Fibroblast of skin of abdomen (primary cell): Measurements from ENCODE around the gene FOXP3.

Experiments used
- DNase-seq: peaks from one replicate; pipeline ENCODE4 v3.0.0-alpha.2; 2013

Gene FOXP3

DNA sequence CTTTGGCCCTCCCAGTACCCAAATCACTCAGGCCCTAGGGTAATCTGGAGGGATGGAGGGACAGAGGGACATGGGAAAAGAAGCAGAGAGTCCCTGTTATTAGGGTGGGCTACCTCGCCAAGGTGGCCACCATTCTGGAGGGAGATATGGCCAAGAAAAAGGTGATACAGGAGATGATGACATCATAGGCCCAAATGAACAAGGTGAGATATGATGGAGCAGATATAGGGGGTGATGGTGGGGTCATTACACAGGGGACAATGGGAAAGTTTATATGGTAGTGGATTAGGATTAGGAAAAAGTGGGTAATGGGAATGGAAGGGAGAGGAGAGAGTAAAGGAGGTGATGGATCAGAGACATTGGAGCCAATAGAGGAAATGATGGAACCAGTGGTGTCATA, 51.6 kb downstream of the FOXP3 start:
- no peak for DNase-seq

DNA sequence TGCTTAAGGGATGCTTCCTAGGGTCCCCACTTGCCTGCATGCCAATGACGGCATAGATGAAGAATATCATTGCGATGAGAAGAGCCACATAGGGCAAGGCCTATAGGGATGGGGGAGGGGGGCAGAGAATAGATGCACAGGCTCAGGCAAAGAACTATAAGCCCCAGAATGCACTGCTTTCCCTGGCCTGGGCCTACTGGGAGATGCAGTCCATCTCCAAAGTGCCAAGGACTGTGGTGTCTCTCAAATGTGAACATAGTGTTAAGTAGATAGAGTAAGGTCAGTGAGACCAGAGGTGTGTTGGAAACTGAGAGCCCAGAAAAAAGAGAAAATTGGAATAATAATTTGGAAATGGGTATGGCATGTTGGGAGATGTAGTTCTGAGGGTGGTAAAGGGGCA, 52.3 kb downstream of the FOXP3 start:
- no peak for DNase-seq

DNA sequence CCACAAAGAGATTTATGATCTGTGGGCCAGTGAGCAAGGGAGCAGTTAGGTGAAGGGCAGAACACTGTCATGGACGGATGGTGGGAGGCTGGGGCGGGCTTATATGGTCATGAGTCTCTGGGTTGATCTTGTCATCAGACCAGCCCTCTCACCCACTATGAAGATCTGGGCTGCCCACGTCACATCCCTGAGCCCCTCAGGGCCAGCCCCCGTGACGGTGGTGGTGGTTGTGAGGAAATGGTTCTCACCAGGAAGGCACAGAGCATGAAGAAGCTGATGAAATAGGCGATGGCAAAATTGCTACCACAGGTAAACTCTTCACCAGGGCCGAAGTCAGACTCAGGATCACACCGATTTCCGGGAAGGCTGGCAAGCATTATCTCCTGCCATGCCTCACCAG, 53.4 kb downstream of the FOXP3 start:
- no peak for DNase-seq

DNA sequence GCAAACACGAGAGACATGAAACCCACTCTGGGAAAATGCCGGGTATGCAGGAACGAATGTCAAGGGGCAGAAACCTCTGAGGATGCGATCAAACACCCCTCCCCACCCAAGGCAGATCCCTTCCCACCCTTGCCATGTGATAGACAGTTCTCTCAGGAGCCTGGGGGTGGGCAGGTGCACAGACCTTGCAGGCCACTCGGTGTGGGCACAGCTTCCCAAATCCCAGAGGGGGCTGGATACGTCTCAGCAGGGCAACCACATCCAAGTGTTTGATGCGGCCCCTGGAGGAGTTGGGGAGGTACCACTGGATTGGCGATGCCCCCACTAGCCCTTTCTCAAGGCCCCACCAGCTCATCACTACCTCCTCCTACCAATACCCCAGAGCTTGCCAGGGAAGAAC, 54.1 kb downstream of the FOXP3 start:
- DNase-seq = no peak

DNA sequence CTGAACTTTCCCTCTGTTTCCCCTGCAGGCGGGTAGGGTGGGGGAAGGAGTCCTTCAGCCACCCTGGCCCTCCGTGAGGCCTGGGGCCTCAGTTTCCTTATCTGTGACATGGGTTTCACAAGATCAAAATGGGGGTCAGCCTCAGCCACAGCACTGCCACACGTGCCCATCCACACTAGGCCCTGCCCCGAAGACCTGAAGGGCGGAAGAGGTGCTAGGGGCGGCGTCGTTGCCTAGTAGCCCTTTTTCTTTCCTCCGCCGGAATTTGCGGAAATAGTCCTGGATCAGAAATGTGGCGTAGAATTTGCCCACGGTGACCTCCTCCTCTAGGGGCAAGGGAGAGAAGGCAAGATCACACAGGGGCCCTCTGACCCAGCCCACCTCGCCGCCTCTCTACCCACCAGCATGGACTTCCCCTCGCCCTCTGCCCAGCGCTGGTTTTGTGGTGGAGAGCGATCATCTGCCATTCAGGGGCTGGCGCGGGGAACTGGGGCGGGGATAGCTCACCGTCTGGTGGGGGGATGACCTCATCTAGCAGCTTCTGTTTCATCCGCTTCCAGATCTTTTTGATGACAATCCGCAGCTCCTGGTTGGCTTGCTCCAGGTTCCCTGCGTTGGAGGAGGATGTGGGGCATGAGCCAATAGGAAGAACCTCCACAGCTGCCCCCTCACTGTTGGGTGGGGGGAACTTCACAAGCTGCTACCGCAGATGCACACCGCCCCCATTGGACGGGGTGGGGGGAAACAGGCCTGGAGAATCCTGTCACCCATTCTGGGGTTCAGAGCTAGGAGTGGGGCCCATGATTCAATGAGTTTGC, 54.9 kb downstream of the FOXP3 start:
- peak; percentile 8 for DNase-seq

- no peak for DNase-seq
Observed at GRCh38 chrX:49208399-49208798, 56.1 kb downstream of the FOXP3 start.

- no peak for DNase-seq
Observed at GRCh38 chrX:49206543-49206942, 58.0 kb downstream of the FOXP3 start.

- no peak for DNase-seq
Observed at GRCh38 chrX:49205443-49205842, 59.1 kb downstream of the FOXP3 start.

GRCh38 chrX:49204709-49205108, 59.8 kb downstream of the FOXP3 start:
- no peak for DNase-seq

- no peak for DNase-seq
Observed at GRCh38 chrX:49204017-49204416, 60.5 kb downstream of the FOXP3 start.

DNA sequence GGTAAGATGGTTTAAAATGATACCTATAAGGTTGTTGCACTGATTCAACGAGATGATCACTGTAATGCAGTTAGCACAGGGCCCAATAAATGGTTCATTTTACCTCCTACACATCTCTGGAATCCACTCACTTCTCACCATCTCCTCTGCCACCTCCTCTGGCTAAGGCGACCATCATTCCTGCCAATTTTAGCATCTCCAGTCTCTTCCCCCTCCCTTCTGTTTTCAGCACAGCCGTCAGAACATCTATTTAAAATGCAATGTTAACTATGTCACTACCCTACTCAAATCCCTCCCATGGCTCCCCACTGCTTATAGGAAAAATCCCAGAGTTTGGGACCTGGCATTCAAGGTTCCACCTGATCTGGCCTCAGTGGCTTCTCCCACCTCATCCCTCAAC, 61.0 kb downstream of the FOXP3 start:
- no peak for DNase-seq

GRCh38 chrX:49202022-49202421, 62.5 kb downstream of the FOXP3 start:
- DNase-seq = no peak
